Upper lobe of left lung (tissue), 4 donors: ENCODE measurements around the gene ATP9B.
"Not testable (repeated sequence)": the region's sequence is repeated elsewhere in the genome, so short reads cannot be mapped to it uniquely, and the experiment has no call there.

Experiments
- CTCF ChIP-seq, 6 experiments: fragments of 450-650 bp in 4 of 6; fragments of 200-600 bp in 2 of 6; sonication (generic) in 2 of 6; IDR thresholded peaks; one replicate each; pipeline ENCODE4 v1.5.1; 2016 to 2019; ENCODE audit warnings: antibody characterized with exemption in 6 of 6
- EP300 ChIP-seq, 4 donors: sonication (generic); formaldehyde crosslinking; IDR thresholded peaks; one replicate each; pipeline ENCODE4 v1.5.1; 2017; ENCODE audit warnings: antibody characterized with exemption in 4 of 4, control low read depth in 2 of 4
- POLR2AphosphoS5 ChIP-seq, 2 donors: sonication (generic); formaldehyde crosslinking; IDR thresholded peaks; one replicate each; pipeline ENCODE4 v1.5.1; 2017; ENCODE audit warnings: antibody characterized with exemption in 2 of 2

GRCh38 chr18:79290409-79290808, 221.2 kb downstream of the ATP9B start:
- TF ChIP-seq EP300, CTCF, POLR2AphosphoS5 (IDR thresholded peaks at IDR 0.05): not testable (repeated sequence)
